SKM-1 treated with dmso at 0.1 percent for 144 hours (cell line): Measurements from ENCODE around the gene ARHGAP25.

ENCODE experiments used
- DNase-seq: peaks from one replicate; lab custom pipeline; 2025; ENCODE audit not compliant: unreplicated experiment; lab: John Stamatoyannopoulos, UW

ARHGAP25 gene

DNA sequence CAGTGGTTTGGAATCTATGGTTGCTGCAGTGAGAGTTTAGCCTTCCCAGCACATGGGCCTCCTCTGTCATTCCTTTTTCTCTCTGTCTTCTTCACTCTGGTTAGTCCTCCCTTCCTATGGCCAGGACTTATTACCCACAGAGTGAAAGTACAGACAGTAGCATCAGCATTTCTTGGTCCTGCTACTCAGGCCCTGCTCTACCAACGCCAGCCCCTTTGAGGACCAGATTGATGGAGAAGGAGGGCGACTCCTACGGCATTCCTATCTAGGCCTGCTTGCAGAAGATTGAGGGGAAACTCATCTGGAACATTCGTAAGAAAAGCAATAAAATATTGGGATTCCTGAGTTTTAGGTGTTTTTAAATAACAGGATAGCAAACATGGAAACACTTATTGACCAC is 93.1 kb downstream of the ARHGAP25 start:
- no peak for DNase-seq

GRCh38 chr2:68828887-68829708 is 94.5 kb downstream of the ARHGAP25 start:
- DNase-seq = peak; percentile 97

DNA sequence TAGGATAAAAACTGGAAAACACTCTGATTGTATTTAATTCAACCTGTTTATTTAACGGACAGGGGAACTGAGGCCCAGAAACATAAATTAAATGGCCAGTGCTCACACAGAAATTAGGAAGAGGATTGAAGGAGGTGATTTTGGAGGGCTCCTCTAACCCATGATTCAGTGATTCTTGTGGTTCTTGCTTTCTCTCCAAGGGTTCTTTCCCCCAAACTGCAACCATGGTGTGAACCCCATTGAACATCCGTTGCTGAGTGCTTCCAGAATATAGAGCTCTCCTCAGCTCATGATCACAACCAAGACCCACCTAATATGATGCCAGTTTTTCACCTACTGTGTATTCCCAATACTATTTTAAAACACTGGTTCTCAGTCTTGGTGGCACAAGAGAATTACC is 95.1 kb downstream of the ARHGAP25 start:
- DNase-seq = no peak

GRCh38 chr2:68831686-68832232 is 97.1 kb downstream of the ARHGAP25 start:
- no peak for DNase-seq

DNA sequence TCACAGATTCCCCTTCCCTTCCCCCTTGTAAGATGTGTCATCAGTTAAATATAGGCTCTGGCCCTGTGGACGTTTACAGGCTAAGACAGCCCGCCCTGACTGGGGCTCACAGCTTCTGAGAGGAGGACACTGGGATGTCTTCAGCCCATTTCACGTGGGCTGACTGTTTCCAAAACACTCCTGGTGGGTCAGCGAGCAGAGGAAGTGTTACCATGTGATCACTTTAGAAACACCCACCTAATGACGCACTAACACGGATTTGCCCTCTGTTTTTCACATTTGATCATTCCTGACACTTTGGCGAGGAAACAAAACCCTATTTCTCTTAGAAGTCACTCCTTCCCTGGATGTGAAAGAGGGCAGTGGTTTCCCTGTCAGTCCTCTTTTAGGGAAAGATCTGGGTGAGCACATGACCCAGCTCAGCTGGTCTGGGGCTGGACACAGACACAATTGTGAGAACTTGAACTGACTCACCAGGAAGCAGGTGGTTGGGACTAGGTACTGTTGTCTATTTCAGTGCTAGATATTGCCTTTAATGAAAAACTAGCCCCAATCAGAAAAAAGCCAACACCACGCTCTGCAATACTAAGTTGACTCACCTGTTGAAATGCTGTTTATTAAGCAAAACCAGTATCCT is 97.7 kb downstream of the ARHGAP25 start:
- DNase-seq = peak; percentile 13

DNA sequence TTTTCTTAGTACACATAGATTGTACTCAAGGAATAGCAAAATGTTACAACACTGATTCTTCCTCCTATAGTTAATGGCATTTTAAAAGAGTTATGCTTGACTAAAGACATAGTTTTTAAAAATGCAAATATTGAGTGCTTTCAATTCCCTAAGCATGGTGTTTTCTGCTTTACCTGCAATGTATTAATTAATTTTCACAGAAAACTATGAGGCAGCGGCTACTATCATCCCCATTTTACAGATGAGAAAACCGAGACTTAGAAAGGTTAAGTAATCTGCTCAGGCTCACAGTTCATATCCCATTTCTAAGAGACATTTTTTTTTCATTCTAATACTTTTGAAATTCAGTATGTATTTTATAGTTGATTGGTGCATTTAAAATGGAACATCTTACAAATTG is 98.6 kb downstream of the ARHGAP25 start:
- DNase-seq = no peak

DNA sequence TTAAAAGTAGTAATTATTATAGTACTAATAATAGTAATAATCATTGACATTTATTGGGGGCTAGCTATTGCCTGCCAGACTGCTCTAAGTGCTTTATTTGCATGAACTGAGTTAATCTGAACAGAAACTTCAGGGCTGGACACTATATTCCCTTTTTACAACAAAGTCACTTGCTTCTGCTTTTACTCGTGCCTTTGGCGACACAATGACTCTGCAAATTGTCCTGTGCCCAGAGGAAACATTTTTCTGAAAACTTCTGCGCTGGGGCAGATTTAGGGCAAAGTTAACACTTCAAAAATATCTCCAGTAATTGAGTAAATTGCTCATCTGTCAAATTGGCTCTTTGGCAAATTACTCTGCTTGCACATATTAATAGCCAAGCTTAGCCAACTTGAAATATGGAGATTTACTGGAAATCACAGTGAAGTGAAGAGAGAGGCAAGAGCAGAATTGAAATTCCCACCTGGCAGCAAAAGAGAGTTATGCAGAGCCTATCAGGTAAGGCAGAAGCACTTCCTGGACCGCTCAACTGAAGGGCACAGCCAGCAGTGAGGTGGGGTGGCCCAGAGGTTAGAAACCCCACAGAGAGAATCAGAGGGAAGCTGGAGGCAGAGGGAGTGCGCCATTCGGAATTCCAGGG is 100.2 kb downstream of the ARHGAP25 start:
- DNase-seq = peak; percentile 47

DNA sequence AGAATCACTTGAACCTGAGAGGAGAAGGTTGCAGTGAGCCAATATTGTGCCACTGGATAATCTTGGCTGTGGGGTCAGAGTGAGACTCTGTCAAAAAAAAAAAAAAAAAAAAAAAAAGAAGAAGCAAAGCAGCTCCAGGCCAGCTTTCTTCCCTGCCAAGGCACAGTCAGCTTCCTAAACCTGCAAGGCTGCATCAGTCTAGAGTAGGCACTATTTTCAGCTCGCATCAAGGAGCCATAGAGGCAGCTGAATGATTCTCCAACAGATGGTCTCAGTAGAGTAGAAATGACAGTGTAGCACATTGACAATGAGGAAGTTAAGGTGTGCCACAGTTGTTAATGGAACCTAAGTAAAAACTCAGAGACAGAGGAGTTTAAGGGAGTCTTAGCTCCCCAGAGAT is 101.0 kb downstream of the ARHGAP25 start:
- peak; percentile 54 for DNase-seq

GRCh38 chr2:68837164-68837860 is 102.7 kb downstream of the ARHGAP25 start:
- DNase-seq = peak; percentile 33

DNA sequence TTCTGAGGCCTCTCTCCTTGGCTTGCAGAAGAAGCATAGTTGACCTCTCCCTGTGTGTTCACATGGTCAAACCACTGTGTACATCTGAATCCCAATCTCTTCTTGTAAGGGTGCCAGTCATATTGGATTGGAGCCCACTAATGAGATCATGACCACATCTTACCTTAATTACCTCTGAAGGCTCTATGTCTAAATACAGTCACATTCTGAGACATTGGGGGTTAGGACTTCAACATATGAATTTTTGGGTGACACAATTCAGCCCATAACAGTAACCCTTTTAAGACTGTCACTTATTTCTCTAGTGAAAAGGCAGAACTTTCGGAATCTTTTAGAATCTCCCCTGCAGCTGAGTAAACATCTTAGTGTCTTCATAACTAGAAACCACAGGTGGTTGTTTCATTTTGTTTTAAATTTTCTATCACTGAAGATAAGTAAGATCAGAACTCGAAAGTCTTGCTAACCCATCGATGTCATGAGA is 103.3 kb downstream of the ARHGAP25 start:
- no peak for DNase-seq

GRCh38 chr2:68838641-68839040 is 104.0 kb downstream of the ARHGAP25 start:
- no peak for DNase-seq

DNA sequence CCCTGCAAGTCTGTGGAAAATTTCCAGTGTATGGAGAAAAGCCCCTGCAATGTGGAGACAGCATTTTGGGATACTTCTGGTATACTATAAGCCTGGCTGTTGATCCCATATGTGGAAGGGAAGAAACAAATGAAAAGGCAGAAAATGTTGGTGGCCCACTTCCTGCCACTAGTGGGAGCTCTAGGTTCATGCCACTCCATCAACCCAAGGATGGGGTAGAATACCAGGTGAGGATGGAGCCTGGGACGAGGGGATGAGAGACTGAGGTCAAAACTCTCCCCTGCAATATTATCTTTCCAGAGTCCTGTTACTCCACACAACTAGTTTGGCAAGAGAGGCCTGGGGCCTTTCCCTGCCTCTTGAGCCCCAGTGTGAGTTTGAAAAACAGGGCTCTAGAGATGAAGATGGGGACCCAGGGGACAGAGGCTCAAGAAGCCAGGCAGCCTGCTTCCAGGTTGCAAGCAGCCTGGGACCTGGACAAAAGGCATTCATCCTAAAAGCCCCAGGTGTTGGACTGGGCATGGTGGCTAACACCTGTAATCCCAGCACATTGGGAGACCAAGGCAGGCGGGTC is 104.7 kb downstream of the ARHGAP25 start:
- DNase-seq = peak; percentile 28

- no peak for DNase-seq
Measured at GRCh38 chr2:68845043-68845442, 110.4 kb downstream of the ARHGAP25 start.

DNA sequence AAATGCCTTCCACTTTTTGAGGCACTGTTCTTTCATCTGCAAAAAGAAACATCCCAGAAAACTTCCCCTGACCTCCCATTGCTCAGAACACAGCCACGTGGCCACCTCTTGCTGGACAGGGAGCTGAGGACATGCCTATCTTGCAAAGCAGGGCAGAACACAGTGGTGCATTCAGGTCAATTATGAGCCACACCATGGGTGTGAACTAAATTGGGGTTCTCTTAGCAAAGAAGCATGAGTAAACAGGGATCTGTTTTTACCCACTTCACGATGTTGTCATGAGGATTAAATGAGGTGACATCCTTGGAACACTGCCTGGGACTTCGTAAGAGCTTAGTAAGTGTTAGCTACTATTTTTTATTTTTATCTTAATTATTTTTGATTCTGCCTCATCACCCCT is 111.5 kb downstream of the ARHGAP25 start:
- DNase-seq = no peak

DNA sequence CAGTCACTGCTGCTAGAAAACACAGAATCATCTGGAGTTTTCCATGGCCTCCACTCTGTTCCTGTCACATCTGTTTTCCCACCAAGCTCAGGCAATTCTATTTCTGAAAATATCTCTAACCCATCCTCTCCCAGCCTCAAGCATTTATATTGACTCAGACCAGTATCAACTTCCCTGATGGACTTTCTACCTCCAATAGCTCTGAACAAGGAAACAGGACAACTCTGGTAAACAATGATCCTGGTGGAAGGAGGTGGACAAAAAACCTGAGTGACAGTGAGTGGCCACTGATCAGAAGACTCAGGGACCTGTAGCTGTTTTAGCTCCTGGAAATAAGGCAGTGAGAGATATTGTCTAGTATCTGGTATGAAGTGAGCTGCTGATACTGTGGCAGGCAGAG is 113.1 kb downstream of the ARHGAP25 start:
- no peak for DNase-seq

- DNase-seq = no peak
Measured at GRCh38 chr2:68849579-68850030, 115.0 kb downstream of the ARHGAP25 start.

GRCh38 chr2:68850524-68850923 is 115.9 kb downstream of the ARHGAP25 start:
- DNase-seq = no peak

- DNase-seq = no peak
Measured at GRCh38 chr2:68853035-68853434, 118.4 kb downstream of the ARHGAP25 start.

DNA sequence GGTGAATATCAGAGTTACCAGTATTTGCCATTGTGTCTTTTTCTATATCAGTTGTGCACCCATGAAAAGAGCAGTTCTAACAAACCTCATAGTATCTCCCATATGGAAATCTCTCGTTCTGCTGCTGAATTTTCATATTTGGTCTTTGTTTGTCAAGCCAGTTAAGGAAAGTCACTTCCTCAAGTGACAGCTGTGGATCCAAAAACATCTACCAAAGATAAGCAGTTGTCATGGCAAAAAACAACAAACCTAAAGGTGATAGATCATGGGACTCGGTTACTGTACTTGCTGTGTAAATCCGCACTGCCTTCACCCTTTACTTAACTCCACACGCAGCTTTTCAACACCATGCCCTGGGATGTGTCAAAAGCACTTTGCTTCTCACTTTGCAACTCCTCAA is 119.3 kb downstream of the ARHGAP25 start:
- DNase-seq = no peak

GRCh38 chr2:68854476-68854875 is 119.9 kb downstream of the ARHGAP25 start:
- DNase-seq = no peak

GRCh38 chr2:68855550-68855949 is 120.9 kb downstream of the ARHGAP25 start:
- no peak for DNase-seq
